Brain microvascular endothelial cell (primary cell): ENCODE measurements around the gene EMC1.

Experiments
- DNase-seq: peaks from one replicate; pipeline ENCODE4 v3.0.0-alpha.2; 2020
- H3K27ac ChIP-seq: fragments of 250-450 bp; sonication (Bioruptor Pico); 2 replicates; pipeline ENCODE4 v1.5.1; 2020; ENCODE audit warnings: mild to moderate bottlenecking, moderate library complexity
- H3K27me3 ChIP-seq: fragments of 250-450 bp; sonication (Bioruptor Pico); replicated peaks from 2 replicates; pipeline ENCODE4 v1.5.1; 2020; ENCODE audit warnings: mild to moderate bottlenecking
- H3K36me3 ChIP-seq: fragments of 250-450 bp; sonication (Bioruptor Pico); replicated peaks from 2 replicates; pipeline ENCODE4 v1.5.1; 2020; ENCODE audit warnings: mild to moderate bottlenecking
- H3K4me3 ChIP-seq: 2 replicates; pipeline ENCODE4 v1.5.1; 2011; ENCODE audit warnings: low read depth, mild to moderate bottlenecking, control low read depth, low read length, moderate library complexity
- CTCF ChIP-seq: IDR thresholded peaks from 2 replicates; pipeline ENCODE4 v1.5.1; 2011; ENCODE audit warnings: low read depth, mild to moderate bottlenecking, moderate library complexity, low read length, control low read depth, inconsistent platforms; ENCODE audit errors: missing control alignments
- in situ Hi-C: cut with HindIII; loops from 2 replicates; pipeline ENCODE4 v1.10.0; 2017; ENCODE audit warnings: low sequenced_read_pairs, low pct_ligation_motif_present

Gene EMC1

GRCh38 chr1:19199329-19199968 is 51.9 kb downstream of the EMC1 start:
- no peak for TF ChIP-seq CTCF
- Histone ChIP-seq H3K36me3 (peaks cover 58% of the 10 kb centered on the region), H3K4me3 (no peak overlapping the region), H3K27ac (no peak overlapping the region), H3K27me3 (no peaks in the 10 kb centered on the region)
- DNase-seq = no peak
- in situ Hi-C loops = no loop called here

- TF ChIP-seq CTCF = no peak
- Histone ChIP-seq H3K4me3 (no peak overlapping the region), H3K27me3 (no peaks in the 10 kb centered on the region), H3K36me3 (peaks cover 63% of the 10 kb centered on the region), H3K27ac (no peak overlapping the region)
- in situ Hi-C loops = no loop called here
- no peak for DNase-seq
Measured at GRCh38 chr1:19198820-19199219, 52.5 kb downstream of the EMC1 start.

- H3K36me3 ChIP-seq = peaks cover 73% of the 10 kb centered on the region
- in situ Hi-C loops = no loop called here
- H3K27me3 ChIP-seq = no peaks in the 10 kb centered on the region
- no peak for TF ChIP-seq CTCF
- no peak overlapping the region for H3K4me3 ChIP-seq
- DNase-seq = no peak
- no peak overlapping the region for H3K27ac ChIP-seq
Measured at GRCh38 chr1:19197845-19198244, 53.5 kb downstream of the EMC1 start.

GRCh38 chr1:19196331-19196730 is 55.0 kb downstream of the EMC1 start:
- no peaks in the 10 kb centered on the region for H3K27me3 ChIP-seq
- no peak for DNase-seq
- in situ Hi-C loops = no loop called here
- H3K36me3 ChIP-seq = peaks cover 86% of the 10 kb centered on the region
- no peak overlapping the region for H3K4me3 ChIP-seq
- no peak overlapping the region for H3K27ac ChIP-seq
- no peak for TF ChIP-seq CTCF

- Histone ChIP-seq H3K36me3 (peaks cover 83% of the 10 kb centered on the region), H3K27me3 (no peaks in the 10 kb centered on the region), H3K27ac (no peak overlapping the region), H3K4me3 (no peak overlapping the region)
- in situ Hi-C loops = no loop called here
- no peak for TF ChIP-seq CTCF
- no peak for DNase-seq
Measured at GRCh38 chr1:19193004-19193403, 58.3 kb downstream of the EMC1 start.

GRCh38 chr1:19191811-19192210 is 59.5 kb downstream of the EMC1 start:
- H3K27ac ChIP-seq = no peak overlapping the region
- TF ChIP-seq CTCF = no peak
- H3K36me3 ChIP-seq = peaks cover 79% of the 10 kb centered on the region
- in situ Hi-C loops = no loop called here
- DNase-seq = no peak
- H3K27me3 ChIP-seq = no peaks in the 10 kb centered on the region
- H3K4me3 ChIP-seq = no peak overlapping the region
